SK-N-SH (cell line): ENCODE measurements around the gene MFSD11. TPM values are rescaled to one million over a fixed set of nuclear protein-coding genes. Genes with fewer than 3 reads are reported as not detected.

Source experiments
- CTCF ChIA-PET: fragments of 300-600, 350-600 bp; formaldehyde crosslinking; extraction: SDS; loops from one replicate; lab custom pipeline; 2021; lab: Yijun Ruan, JAX
- POLR2A ChIA-PET: fragments of 350-600 bp; sonication (Branson Sonifier 250); formaldehyde crosslinking; extraction: SDS; loops from one replicate; lab custom pipeline; 2020; ENCODE audit warnings: antibody characterized with exemption, inconsistent platforms; lab: Yijun Ruan, JAX
- DNase-seq: peaks from one replicate; pipeline ENCODE4 v3.0.0; 2012
- H2AFZ ChIP-seq: fragments of 200-600 bp; sonication (generic); 2 replicates; pipeline ENCODE4 v1.8.1; 2016; ENCODE audit warnings: antibody characterized with exemption, mild to moderate bottlenecking, low read depth
- H3F3A ChIP-seq: fragments of 200-600 bp; sonication (generic); replicated peaks from 2 replicates; pipeline ENCODE3; 2016; ENCODE audit warnings: antibody characterized with exemption, mild to moderate bottlenecking; ENCODE audit not compliant: insufficient read depth
- H3K27ac ChIP-seq, 2 experiments: fragments of 200-500 bp in 1 of 2; fragments of 200-600 bp in 1 of 2; sonication (Bioruptor generic) in 1 of 2; sonication (generic), shearing (Covaris generic) in 1 of 2; 2 replicates each; pipeline versions ENCODE4 v1.5.1 to v1.6.1; 2014 to 2016; ENCODE audit warnings: low read depth in 2 of 2, inconsistent platforms in 1 of 2, low read length in 1 of 2, mild to moderate bottlenecking in 1 of 2, mixed read lengths in 1 of 2
- H3K27me3 ChIP-seq: fragments of 200-600 bp; sonication (generic), shearing (Covaris generic); 2 replicates; pipeline ENCODE4 v1.6.1; 2016; ENCODE audit warnings: mixed run types; ENCODE audit not compliant: insufficient read depth
- H3K36me3 ChIP-seq, 2 experiments: fragments of 200-500 bp in 1 of 2; fragments of 200-600 bp in 1 of 2; sonication (Bioruptor generic) in 1 of 2; sonication (generic) in 1 of 2; replicated peaks in 1 of 2; 2 replicates each; pipeline versions ENCODE3 to v1.5.1; 2014 to 2016; ENCODE audit warnings: low read length in 1 of 2, mild to moderate bottlenecking in 1 of 2; ENCODE audit not compliant: insufficient read depth in 2 of 2, control insufficient read depth in 1 of 2
- H3K4me1 ChIP-seq, 2 experiments: fragments of 200-500 bp in 1 of 2; fragments of 200-600 bp in 1 of 2; sonication (Bioruptor generic) in 1 of 2; sonication (generic), shearing (Covaris generic) in 1 of 2; 2 replicates each; pipeline versions ENCODE4 v1.5.1 to v1.6.1; 2014 to 2016; ENCODE audit warnings: low read depth in 1 of 2, low read length in 1 of 2, mixed run types in 1 of 2; ENCODE audit not compliant: insufficient read depth in 2 of 2, control insufficient read depth in 1 of 2
- H3K4me2 ChIP-seq: fragments of 200-600 bp; sonication (generic), shearing (Covaris generic); 2 replicates; pipeline ENCODE4 v1.6.1; 2017; ENCODE audit warnings: mixed run types
- H3K4me3 ChIP-seq, 2 experiments: fragments of 200-500 bp in 1 of 2; fragments of 200-600 bp in 1 of 2; sonication (Bioruptor generic) in 1 of 2; sonication (generic), shearing (Covaris generic) in 1 of 2; 2 replicates each; pipeline versions ENCODE4 v1.5.1 to v1.8.1; 2014 to 2016; ENCODE audit warnings: low read depth in 2 of 2, inconsistent platforms in 1 of 2, low read length in 1 of 2, mild to moderate bottlenecking in 1 of 2, mixed read lengths in 1 of 2, moderate library complexity in 1 of 2
- H3K79me2 ChIP-seq: fragments of 200-600 bp; sonication (generic); 2 replicates; pipeline ENCODE4 v1.8.1; 2017; ENCODE audit warnings: mild to moderate bottlenecking; ENCODE audit not compliant: insufficient read depth
- H3K9ac ChIP-seq: fragments of 200-600 bp; sonication (generic); 2 replicates; pipeline ENCODE4 v1.6.1; 2017; ENCODE audit warnings: mixed run types
- H3K9me2 ChIP-seq: fragments of 200-600 bp; sonication (generic); 2 replicates; pipeline ENCODE4 v1.6.1; 2017; ENCODE audit warnings: mixed run types
- H3K9me3 ChIP-seq: fragments of 200-600 bp; sonication (generic); 2 replicates; pipeline ENCODE4 v1.6.1; 2017; ENCODE audit warnings: mixed run types, mild to moderate bottlenecking, moderate library complexity
- H4K20me1 ChIP-seq: fragments of 200-600 bp; sonication (generic); 2 replicates; pipeline ENCODE4 v1.6.1; 2017; ENCODE audit warnings: mild to moderate bottlenecking, mixed run types; ENCODE audit not compliant: insufficient read depth
- ELF1 ChIP-seq: IDR thresholded peaks from 2 replicates; pipeline ENCODE4 v1.4.0; 2012
- EP300 ChIP-seq, 2 experiments: IDR thresholded peaks; 2 replicates each; pipeline versions ENCODE4 v1.4.0 to v1.6.1; 2012; ENCODE audit warnings: borderline replicate concordance in 1 of 2, low read depth in 1 of 2, low read length in 1 of 2
- GABPA ChIP-seq: IDR thresholded peaks from 2 replicates; pipeline ENCODE4 v1.4.0; 2012; ENCODE audit warnings: low read depth, mild to moderate bottlenecking
- GATA2 ChIP-seq: sonication (generic); formaldehyde crosslinking; IDR thresholded peaks from 2 replicates; pipeline ENCODE4 v1.5.0; 2020; ENCODE audit warnings: mild to moderate bottlenecking, missing genetic modification reagents
- RAD21 ChIP-seq: IDR thresholded peaks from 2 replicates; pipeline ENCODE4 v1.6.1; 2012; ENCODE audit warnings: mild to moderate bottlenecking, low read length
- RCOR1 ChIP-seq: fragments of 150-350 bp; IDR thresholded peaks from 2 replicates; pipeline ENCODE4 v1.6.1; 2017; ENCODE audit warnings: antibody characterized with exemption, low read length
- REST ChIP-seq: IDR thresholded peaks from 2 replicates; pipeline ENCODE4 v1.6.1; 2012; ENCODE audit warnings: mild to moderate bottlenecking, low read depth, low read length, moderate library complexity
- RFX5 ChIP-seq: IDR thresholded peaks from 2 replicates; pipeline ENCODE4 v1.6.1; 2012; ENCODE audit warnings: mild to moderate bottlenecking, improper control_type of control experiment, low read length
- SIN3A ChIP-seq: IDR thresholded peaks from 2 replicates; pipeline ENCODE4 v1.6.1; 2012; ENCODE audit warnings: low read depth, mild to moderate bottlenecking, low read length, moderate library complexity, borderline replicate concordance
- TCF12 ChIP-seq: IDR thresholded peaks from 2 replicates; pipeline ENCODE4 v1.4.0; 2012
- YY1 ChIP-seq: IDR thresholded peaks from 2 replicates; pipeline ENCODE4 v1.4.0; 2012; ENCODE audit warnings: low read depth, mild to moderate bottlenecking
- WGBS: methylation state at CpG from one replicate; pipeline ENCODE4 v1.1.6; 2017; ENCODE audit warnings: low lambda C conversion rate; 5-methylcytosine and 5-hydroxymethylcytosine counted together
- polyA plus RNA-seq, 3 experiments: library from polyadenylated mRNA; depleted of rRNA; stranded (reverse); fragments of >200 nt; gene quantifications; 2 replicates each; pipeline ENCODE4 v1.2.3, GENCODE V29; 2012

The MFSD11 gene
- polyA plus RNA-seq, 1 of the 3 experiments (the other 2 are of a cell fraction): 22.7 TPM

GRCh38 chr17:76781056-76781982 is 43.4 kb downstream of the MFSD11 start:
- Histone ChIP-seq H3K9me3 (no peaks in the 10 kb centered on the region), H3K79me2 (no peaks in the 10 kb centered on the region), H3K9me2 (no peaks in the 10 kb centered on the region), H3K27me3 (no peaks in the 10 kb centered on the region), H3K4me2 (no peak overlapping the region), H3K36me3 (peaks cover 17 to 26% of the 10 kb centered on the region in 2 experiments), H3K4me3 (no peak overlapping the region), H2AFZ (no peak overlapping the region), H3K4me1 (no peaks in the 10 kb centered on the region), H3F3A (peaks cover 4% of the 10 kb centered on the region), H4K20me1 (no peaks in the 10 kb centered on the region), H3K27ac (no peak overlapping the region), H3K9ac (no peak overlapping the region)
- POLR2A ChIA-PET: no interaction called here
- no peak for DNase-seq
- 87% methylated on average over 12 of the region's 12 CpGs for WGBS
- CTCF ChIA-PET: interaction anchor here (0.8 to 1.6 kb wide), 5 partner anchors 30 to 286 kb away, joined by 3 to 5 read pairs (median 4); partner anchors contain the start of gene MGAT5B
- TF ChIP-seq ELF1 (no peak), REST (no peak), EP300 (IDR thresholded peaks at IDR 0.05; ENCODE audit: borderline replicate concordance in 1 of 2, low read depth in 1 of 2, low read length in 1 of 2) (no peak)

GRCh38 chr17:76783146-76783545 is 45.2 kb downstream of the MFSD11 start:
- no peak for DNase-seq
- H2AFZ ChIP-seq: no peak overlapping the region
- H3K36me3 ChIP-seq: peaks cover 8 to 13% of the 10 kb centered on the region in 2 experiments
- H3K9me2 ChIP-seq: no peaks in the 10 kb centered on the region
- H3K27me3 ChIP-seq: no peaks in the 10 kb centered on the region
- WGBS: 75% methylated on average over 5 of the region's 5 CpGs
- ChIA-PET CTCF (interaction anchor here (0.8 to 1.5 kb wide), 3 partner anchors 33 to 304 kb away, joined by 3 to 6 read pairs (median 3); no protein-coding TSS in a partner anchor), POLR2A (interaction anchor here (0.7 kb wide), 1 partner anchor 20 kb away, joined by 3 read pairs; no protein-coding TSS in a partner anchor)
- H3K27ac ChIP-seq: no peak overlapping the region
- H4K20me1 ChIP-seq: no peaks in the 10 kb centered on the region
- no peaks in the 10 kb centered on the region for H3K9me3 ChIP-seq
- H3K9ac ChIP-seq: no peak overlapping the region
- no peak overlapping the region for H3K4me3 ChIP-seq
- no peaks in the 10 kb centered on the region for H3K4me1 ChIP-seq
- TF ChIP-seq TCF12 (no peak), RFX5 (no peak), RAD21 (no peak), ELF1 (no peak), YY1 (no peak), SIN3A (no peak), GATA2 (CRISPR knock-in tag) (no peak), RCOR1 (no peak), GABPA (no peak)
- H3K4me2 ChIP-seq: no peak overlapping the region
- H3F3A ChIP-seq: peaks cover 4% of the 10 kb centered on the region
- no peaks in the 10 kb centered on the region for H3K79me2 ChIP-seq
